HepG2 (cell line): ENCODE results near the gene PTEN. TPM values are rescaled to one million over a fixed set of nuclear protein-coding genes. Genes with fewer than 3 reads are reported as not detected.

Experiments used
- ATAC-seq: fragments of 200-7000 bp; cut with Tn5 transposase; 3 replicates; pipeline ENCODE4 v1.9.1; 2020; ENCODE audit warnings: mild to moderate bottlenecking, moderate library complexity
- BruUV-seq: library from RNA; stranded (reverse); fragments of 400-500 nt; replicated peaks from 2 replicates; lab custom pipeline; 2021; lab: Mats Ljungman, UMichigan
- CTCF ChIA-PET: fragments of 300-600 bp; formaldehyde crosslinking; extraction: SDS; loops from one replicate; lab custom pipeline; 2021; ENCODE audit warnings: low total read pairs, inconsistent platforms, low intra/inter-chr PET ratio; lab: Yijun Ruan, JAX
- POLR2A ChIA-PET: fragments of 350-600 bp; sonication (Branson Sonifier 250); formaldehyde crosslinking; loops from one replicate; lab custom pipeline; 2020; ENCODE audit warnings: antibody characterized with exemption, inconsistent platforms; lab: Yijun Ruan, JAX
- DNase-seq: peaks from one replicate; pipeline ENCODE4 v3.0.0-alpha.2; 2015; ENCODE audit warnings: low spot score
- FAIRE-seq: peaks from 3 replicates; lab custom pipeline; 2011; peaks lifted over from hg19 to GRCh38; lab: Jason Lieb, UNC
- H2AFZ ChIP-seq: one replicate; pipeline ENCODE4 v1.6.1; 2011; ENCODE audit warnings: low read length, inconsistent platforms
- H3K27ac ChIP-seq: fragments of 300-600 bp; 3 replicates; pipeline ENCODE4 v1.8.0; 2011; ENCODE audit warnings: mixed run types, mild to moderate bottlenecking, mixed read lengths, low read length, inconsistent platforms; ENCODE audit not compliant: insufficient read depth; ENCODE audit errors: extremely low read length
- H3K27me3 ChIP-seq, 2 experiments: fragments of 200-600 bp in 1 of 2; 2 replicates in 1 of 2; 3 replicates in 1 of 2; pipeline versions ENCODE4 v1.6.0 to v1.8.0; 2011; ENCODE audit warnings: low read length in 2 of 2, mild to moderate bottlenecking in 2 of 2, moderate library complexity in 2 of 2, inconsistent platforms in 1 of 2; ENCODE audit not compliant: insufficient read depth in 2 of 2, control insufficient read depth in 1 of 2
- H3K36me3 ChIP-seq, 2 experiments: fragments of 200-600 bp in 1 of 2; replicated peaks in 1 of 2; 2 replicates in 1 of 2; 3 replicates in 1 of 2; pipeline versions ENCODE4 v1.5.1 to v1.8.0; 2011; ENCODE audit warnings: low read length in 2 of 2, inconsistent platforms in 1 of 2; ENCODE audit not compliant: insufficient read depth in 2 of 2, control insufficient read depth in 1 of 2
- H3K4me1 ChIP-seq: 2 replicates; pipeline ENCODE4 v1.5.1; 2012; ENCODE audit warnings: low read length, inconsistent platforms; ENCODE audit not compliant: insufficient read depth
- H3K4me2 ChIP-seq: 2 replicates; pipeline ENCODE4 v1.6.0; 2011; ENCODE audit warnings: low read depth, low read length, inconsistent platforms
- H3K4me3 ChIP-seq, 3 experiments: fragments of 200-600 bp in 1 of 3; sonication (generic), shearing (Covaris generic) in 1 of 3; replicated peaks in 1 of 3; 2 replicates each; pipeline ENCODE4 v1.5.1; 2011 to 2016; ENCODE audit warnings: low read length in 3 of 3, inconsistent platforms in 2 of 3, low read depth in 2 of 3, mild to moderate bottlenecking in 2 of 3, control low read depth in 1 of 3, mixed read lengths in 1 of 3; ENCODE audit not compliant: insufficient read depth in 1 of 3
- H3K79me2 ChIP-seq: one replicate; pipeline ENCODE4 v1.6.1; 2011; ENCODE audit warnings: low read length, inconsistent platforms; ENCODE audit not compliant: insufficient read depth
- H3K9ac ChIP-seq: 2 replicates; pipeline ENCODE4 v1.6.0; 2011; ENCODE audit warnings: mild to moderate bottlenecking, low read depth, low read length, inconsistent platforms; ENCODE audit not compliant: insufficient read depth
- H3K9me3 ChIP-seq: 2 replicates; pipeline ENCODE4 v1.5.1; 2012; ENCODE audit warnings: mild to moderate bottlenecking, low read length
- H4K20me1 ChIP-seq: 2 replicates; pipeline ENCODE4 v1.6.0; 2011; ENCODE audit warnings: inconsistent platforms, mild to moderate bottlenecking, low read length, moderate library complexity; ENCODE audit not compliant: insufficient read depth
- MAX ChIP-seq: IDR thresholded peaks from 2 replicates; pipeline ENCODE4 v1.6.1; 2012; ENCODE audit warnings: inconsistent platforms
- PAWR ChIP-seq: sonication (generic); formaldehyde crosslinking; IDR thresholded peaks from 2 replicates; pipeline ENCODE4 v1.4.0; 2020; ENCODE audit warnings: missing genetic modification reagents, mild to moderate bottlenecking, borderline replicate concordance
- SMC3 ChIP-seq: IDR thresholded peaks from 2 replicates; pipeline ENCODE4 v1.6.1; 2011; ENCODE audit warnings: low read length, improper control_type of control experiment
- SNAI1 ChIP-seq: sonication (generic); formaldehyde crosslinking; IDR thresholded peaks from 2 replicates; pipeline ENCODE4 v1.5.0; 2020; ENCODE audit warnings: mild to moderate bottlenecking, missing genetic modification reagents, borderline replicate concordance
- THAP7 ChIP-seq: sonication (generic); formaldehyde crosslinking; IDR thresholded peaks from 2 replicates; pipeline ENCODE4 v1.8.1; 2023; ENCODE audit warnings: mild to moderate bottlenecking, missing genetic modification reagents
- ZFP37 ChIP-seq: sonication (generic); formaldehyde crosslinking; IDR thresholded peaks from 2 replicates; pipeline ENCODE4 v1.4.0; 2020; ENCODE audit warnings: missing genetic modification reagents, borderline replicate concordance
- ZNF556 ChIP-seq: sonication (generic); formaldehyde crosslinking; IDR thresholded peaks from 2 replicates; pipeline ENCODE4 v1.4.0; 2020; ENCODE audit warnings: mild to moderate bottlenecking, missing genetic modification reagents, borderline replicate concordance
- ZNF639 ChIP-seq: conservative IDR thresholded peaks from 2 replicates; pipeline ENCODE4 v1.6.1; 2018; ENCODE audit warnings: missing genetic modification reagents
- WGBS: methylation state at CpG from one replicate; pipeline ENCODE4 v1.1.6; 2017; ENCODE audit warnings: low lambda C conversion rate; 5-methylcytosine and 5-hydroxymethylcytosine counted together
- in situ Hi-C: cut with HindIII; loops from 2 replicates; pipeline ENCODE4 v1.10.0; 2017; ENCODE audit warnings: low pct_unique_long_range_greater_than_20kb; ENCODE audit not compliant: extremely low pct_ligation_motif_present
- intact Hi-C: fragments of 100-400 bp; cut with micrococcal nuclease; formaldehyde crosslinking; loops from one replicate; pipeline ENCODE4 v1.10.0; 2022; ENCODE audit not compliant: unreplicated experiment
- polyA plus RNA-seq, 8 experiments: library from polyadenylated mRNA; depleted of rRNA in 3 of 8; stranded (reverse) in 7 of 8; unstranded in 1 of 8; fragments of >200 nt; fragmentation: Illumina TruSeq in 4 of 8; extraction: Trizol in 4 of 8; gene quantifications; 2 replicates each; pipeline versions ENCODE4 v1.2.1 to v1.2.3, GENCODE V29; 2011 to 2016; ENCODE audit warnings: low read depth in 4 of 8, missing spikeins in 1 of 8, mixed read lengths in 1 of 8; ENCODE audit not compliant: insufficient read depth in 1 of 8
- total RNA-seq, 5 experiments: library from RNA; depleted of rRNA; stranded (reverse); fragments of >200 nt; fragmentation: Illumina TruSeq; extraction: Trizol; gene quantifications; 2 replicates each; pipeline ENCODE4 v1.2.3, GENCODE V29; 2016; ENCODE audit warnings: low read depth in 1 of 5

The PTEN gene
- total and polyA plus RNA-seq, 2 of the 13 experiments (the other 11 are each of a cell fraction or from before 2014, with no cell fraction given) = 30.3 to 61.3 TPM

GRCh38 chr10:87928996-87929395, 65.6 kb downstream of the PTEN start:
- CTCF ChIA-PET = no interaction called here
- no peak overlapping the region for H3K4me2 ChIP-seq
- FAIRE-seq = no peak
- H4K20me1 ChIP-seq = no peaks in the 10 kb centered on the region; the same call in 1 of the 2 replicates
- peaks cover 8% of the 10 kb centered on the region for H3K79me2 ChIP-seq
- H3K9ac ChIP-seq = no peak overlapping the region
- H3K27me3 ChIP-seq = no peaks in the 10 kb centered on the region
- H3K4me1 ChIP-seq = no peaks in the 10 kb centered on the region
- no peak overlapping the region for H3K4me3 ChIP-seq
- in situ Hi-C loops = no loop called here
- POLR2A ChIA-PET = no interaction called here
- ATAC-seq = no peak
- H3K9me3 ChIP-seq = no peaks in the 10 kb centered on the region
- 97% methylated on average over 3 of the region's 3 CpGs for WGBS
- no peak for TF ChIP-seq ZNF639 (CRISPR knock-in tag)
- TF ChIP-seq ZFP37 = no peak
- TF ChIP-seq MAX = no peak
- no peak for TF ChIP-seq ZNF556 (CRISPR knock-in tag)
- TF ChIP-seq PAWR (CRISPR knock-in tag) = no peak
- TF ChIP-seq SMC3 = no peak
- TF ChIP-seq THAP7 = no peak
- no peak for TF ChIP-seq SNAI1 (CRISPR knock-in tag)
- peaks cover 2 to 5% of the 10 kb centered on the region in 2 experiments; a peak in 3 of 5 replicates for H3K36me3 ChIP-seq
- no peak for DNase-seq
- BruUV-seq = no TSS peak
- H2AFZ ChIP-seq = no peak overlapping the region
- intact Hi-C loops = no loop called here
- H3K27ac ChIP-seq = no peak overlapping the region
